ENCODE results near the gene GOPC. TPM values are rescaled to one million over a fixed set of nuclear protein-coding genes. Genes with fewer than 3 reads are reported as not detected.

GOPC gene
- total RNA-seq, 1 experiment from 2014 or later = 18.7 TPM

DNA sequence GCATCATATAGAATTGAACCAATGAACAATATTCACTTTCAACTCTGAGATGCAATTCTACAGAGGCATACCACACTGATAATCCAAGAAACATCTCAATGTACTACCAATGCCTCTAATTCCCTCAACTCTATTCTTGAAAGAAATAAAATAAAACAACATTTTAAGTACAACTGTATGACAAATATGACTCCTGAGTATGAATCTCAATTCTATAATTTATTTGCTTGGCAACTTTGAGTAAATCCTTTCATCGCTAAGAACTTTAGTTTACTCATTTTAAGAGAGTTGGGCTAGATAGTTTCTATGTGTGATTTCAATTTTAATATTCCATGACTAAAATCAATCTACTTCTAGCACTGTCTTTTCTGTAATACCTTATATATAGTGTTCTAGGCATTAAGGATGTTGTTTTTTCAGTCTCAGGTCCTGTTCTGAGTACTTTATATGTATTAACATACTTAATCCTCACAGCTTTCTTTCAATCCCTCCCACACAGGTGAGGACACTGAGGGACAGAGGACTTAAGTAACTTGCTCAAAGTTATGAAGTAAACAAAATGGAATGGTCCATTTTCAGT, 33.4 kb downstream of the GOPC start:
- Histone ChIP-seq H2BK5ac (ENCODE audit: insufficient read length, low read length) (no peak overlapping the region), H3T11ph (ENCODE audit: low read length) (no peak overlapping the region), H2BK12ac (ENCODE audit: insufficient read length, low read depth, low read length) (no peak overlapping the region), H3K4ac (ENCODE audit: low read depth, low read length) (no peak overlapping the region), H4K5ac (ENCODE audit: insufficient read length, low read depth, low read length) (no peak overlapping the region), H3K27me3 (ENCODE audit: insufficient read depth, low read length) (no peaks in the 10 kb centered on the region), H3K14ac (ENCODE audit: insufficient read depth, low read length) (no peak overlapping the region), H4K20me1 (ENCODE audit: control insufficient read depth, insufficient read depth, insufficient read length) (no peaks in the 10 kb centered on the region), H3K27ac (ENCODE audit: insufficient read length, low read depth, low read length) (no peak overlapping the region), H2BK20ac (ENCODE audit: low read depth, low read length, poor library complexity, severe bottlenecking) (no peak overlapping the region), H3K4me1 (ENCODE audit: insufficient read depth, low read length) (no peaks in the 10 kb centered on the region), H3K9ac (ENCODE audit: extremely low read depth, insufficient read length, low read length) (no peak overlapping the region), H3K79me2 (ENCODE audit: insufficient read depth, low read length) (no peaks in the 10 kb centered on the region), H4K8ac (replicated peaks; ENCODE audit: insufficient read length, low read depth, low read length) (no peak overlapping the region), H3K23ac (ENCODE audit: insufficient read length, low read depth, low read length) (no peak overlapping the region), H2AK5ac (ENCODE audit: insufficient read length, low read length) (no peak overlapping the region), H2BK120ac (ENCODE audit: low read depth, low read length, poor library complexity, severe bottlenecking) (no peak overlapping the region), H3K4me2 (ENCODE audit: insufficient read depth, insufficient read length, low read length) (no peak overlapping the region), H3K18ac (ENCODE audit: insufficient read length, low read depth, low read length) (no peak overlapping the region), H2AFZ (ENCODE audit: low read length) (no peak overlapping the region), H4K91ac (ENCODE audit: insufficient read length, low read depth, low read length) (no peak overlapping the region), H3K23me2 (ENCODE audit: insufficient read length, low read depth, low read length, poor library complexity, severe bottlenecking) (no peaks in the 10 kb centered on the region), H2BK15ac (ENCODE audit: low read depth, low read length) (no peak overlapping the region), H3K79me1 (ENCODE audit: insufficient read depth, low read depth, low read length, poor library complexity, severe bottlenecking) (no peaks in the 10 kb centered on the region), H3K9me3 (ENCODE audit: control insufficient read depth, low read depth, low read length) (no peaks in the 10 kb centered on the region), H3K56ac (ENCODE audit: insufficient read length, low read depth, low read length) (no peak overlapping the region)
- no CpG with 5 or more reads among the region's 1 CpG for WGBS (ENCODE audit: extremely low coverage, insufficient read length, low lambda C conversion rate)
- DNase-seq = no peak
- H3K27ac Mint-ChIP-seq = no peak overlapping the region
- H3K9me3 Mint-ChIP-seq = no peaks in the 10 kb centered on the region
- H3K4me3 Mint-ChIP-seq = no peak overlapping the region
- H3K4me1 Mint-ChIP-seq = peaks cover 2 to 5% of the 10 kb centered on the region in 2 experiments; a peak in 1 of 4 replicates
- H3K27me3 Mint-ChIP-seq (ENCODE audit: low read depth) = no peaks in the 10 kb centered on the region
- TF ChIP-seq, protein P1, sequence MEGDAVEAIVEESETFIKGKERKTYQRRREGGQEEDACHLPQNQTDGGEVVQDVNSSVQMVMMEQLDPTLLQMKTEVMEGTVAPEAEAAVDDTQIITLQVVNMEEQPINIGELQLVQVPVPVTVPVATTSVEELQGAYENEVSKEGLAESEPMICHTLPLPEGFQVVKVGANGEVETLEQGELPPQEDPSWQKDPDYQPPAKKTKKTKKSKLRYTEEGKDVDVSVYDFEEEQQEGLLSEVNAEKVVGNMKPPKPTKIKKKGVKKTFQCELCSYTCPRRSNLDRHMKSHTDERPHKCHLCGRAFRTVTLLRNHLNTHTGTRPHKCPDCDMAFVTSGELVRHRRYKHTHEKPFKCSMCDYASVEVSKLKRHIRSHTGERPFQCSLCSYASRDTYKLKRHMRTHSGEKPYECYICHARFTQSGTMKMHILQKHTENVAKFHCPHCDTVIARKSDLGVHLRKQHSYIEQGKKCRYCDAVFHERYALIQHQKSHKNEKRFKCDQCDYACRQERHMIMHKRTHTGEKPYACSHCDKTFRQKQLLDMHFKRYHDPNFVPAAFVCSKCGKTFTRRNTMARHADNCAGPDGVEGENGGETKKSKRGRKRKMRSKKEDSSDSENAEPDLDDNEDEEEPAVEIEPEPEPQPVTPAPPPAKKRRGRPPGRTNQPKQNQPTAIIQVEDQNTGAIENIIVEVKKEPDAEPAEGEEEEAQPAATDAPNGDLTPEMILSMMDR (conservative IDR thresholded peaks at IDR 0.05) = no peak
- peaks cover 6 to 27% (median 20%) of the 10 kb centered on the region in 3 experiments; a peak in 5 of 7 replicates for H3K36me3 Mint-ChIP-seq (ENCODE audit: insufficient read depth in 1 of 3, low read depth in 3 of 3)

All from H9 (cell line).